ENCODE results near the gene UQCR10.

- TF ChIP-seq POLR2A (IDR thresholded peaks at IDR 0.05) (no peak), CTCF (IDR thresholded peaks at IDR 0.05) (no peak)
Observed at GRCh38 chr22:29798318-29798717, 31.1 kb downstream of the UQCR10 start.

All from heart left ventricle (tissue), 13 donors.